Measurements from ENCODE around the gene MAMDC2.

- TF ChIP-seq CTCF (IDR thresholded peaks at IDR 0.05) (no peak), POLR2AphosphoS5 (IDR thresholded peaks at IDR 0.05) (no peak), POLR2A (IDR thresholded peaks at IDR 0.05) (no peak)
Observed at GRCh38 chr9:70105147-70105546, 61.5 kb downstream of the MAMDC2 start.

All from gastroesophageal sphincter (tissue), 3 donors.